Inflammatory macrophage (primary cell): ENCODE results near the gene CCDC187.
"Not testable (repeated sequence)": the region's sequence is repeated elsewhere in the genome, so short reads cannot be mapped to it uniquely, and the experiment has no call there.

Source experiments
- DNase-seq, 2 donors: peaks; one replicate each; pipeline ENCODE4 v3.0.0-alpha.2; 2020 to 2022

The CCDC187 gene

DNA sequence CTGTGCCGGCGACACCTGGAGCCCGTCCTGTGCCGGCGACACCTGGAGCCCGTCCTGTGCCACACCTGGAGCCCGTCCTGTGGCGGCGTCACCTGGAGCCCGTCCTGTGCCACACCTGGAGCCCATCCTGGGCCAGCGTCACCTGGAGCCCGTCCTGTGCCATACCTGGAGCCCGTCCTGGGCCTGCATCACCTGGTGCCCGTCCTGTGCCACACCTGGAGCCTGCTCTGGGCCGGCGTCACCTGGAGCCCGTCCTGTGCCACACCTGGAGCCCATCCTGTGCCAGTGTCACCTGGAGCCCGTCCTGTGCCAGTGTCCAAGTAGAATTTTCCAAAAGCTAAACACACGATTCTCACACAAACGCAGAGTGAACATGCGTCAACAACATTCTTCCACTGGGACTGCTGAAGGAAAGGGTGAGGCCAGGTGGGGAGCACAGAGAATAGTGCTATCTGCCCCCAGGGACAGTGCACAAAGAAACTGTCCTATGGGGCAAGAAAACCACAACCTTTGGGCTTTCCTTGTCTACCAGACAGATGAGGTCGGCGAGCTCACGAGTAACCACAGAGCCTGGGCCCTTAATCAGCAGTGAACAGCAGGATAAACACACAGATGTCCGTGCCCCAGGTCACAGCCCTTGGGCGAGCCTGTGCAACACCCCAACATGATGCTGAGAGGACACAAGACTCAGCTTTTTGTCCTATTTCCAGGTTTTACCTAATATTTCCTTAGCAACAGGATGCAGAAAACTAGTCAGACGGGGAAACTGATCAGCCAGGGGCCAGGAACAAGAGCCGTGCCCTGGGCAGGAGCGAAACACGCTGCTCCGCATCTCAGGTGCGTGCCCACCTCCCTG is 66.2 kb downstream of the CCDC187 start:
- DNase-seq: no peak

DNA sequence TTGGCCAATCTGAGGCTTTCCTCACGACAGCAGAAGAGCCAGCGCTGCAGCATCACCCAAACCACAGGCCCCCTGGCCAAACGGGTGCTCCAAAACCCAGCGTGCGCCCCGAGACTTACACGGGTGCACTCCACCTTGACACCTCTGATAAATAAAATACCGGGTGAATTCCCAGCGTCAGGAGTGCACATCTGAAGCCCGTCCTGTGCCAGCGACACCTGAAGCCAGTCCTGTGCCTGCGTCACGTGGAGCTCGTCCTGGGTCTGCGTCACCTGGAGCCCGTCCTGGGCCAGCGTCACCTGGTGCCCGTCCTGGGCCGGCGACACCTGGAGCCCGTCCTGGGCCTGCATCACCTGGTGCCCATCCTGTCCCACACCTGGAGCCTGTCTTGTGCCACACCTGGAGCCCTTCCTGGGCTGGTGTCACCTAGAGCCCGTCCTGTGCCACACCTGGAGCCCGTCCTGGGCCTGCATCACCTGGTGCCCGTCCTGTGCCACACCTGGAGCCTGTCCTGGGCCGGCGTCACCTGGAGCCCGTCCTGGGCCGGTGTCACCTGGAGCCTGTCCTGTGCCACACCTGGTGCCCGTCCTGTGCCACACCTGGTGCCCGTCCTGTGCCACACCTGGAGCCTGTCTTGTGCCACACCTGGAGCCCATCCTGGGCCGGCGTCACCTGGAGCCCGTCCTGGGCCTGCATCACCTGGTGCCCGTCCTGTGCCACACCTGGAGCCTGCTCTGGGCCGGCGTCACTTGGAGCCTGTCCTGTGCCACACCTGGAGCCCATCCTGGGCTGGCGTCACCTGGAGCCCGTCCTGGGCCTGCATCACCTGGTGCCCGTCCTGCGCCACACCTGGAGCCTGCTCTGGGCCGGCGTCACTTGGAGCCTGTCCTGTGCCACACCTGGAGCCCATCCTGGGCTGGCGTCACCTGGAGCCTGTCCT is 67.2 kb downstream of the CCDC187 start:
- DNase-seq: not testable (repeated sequence)

DNA sequence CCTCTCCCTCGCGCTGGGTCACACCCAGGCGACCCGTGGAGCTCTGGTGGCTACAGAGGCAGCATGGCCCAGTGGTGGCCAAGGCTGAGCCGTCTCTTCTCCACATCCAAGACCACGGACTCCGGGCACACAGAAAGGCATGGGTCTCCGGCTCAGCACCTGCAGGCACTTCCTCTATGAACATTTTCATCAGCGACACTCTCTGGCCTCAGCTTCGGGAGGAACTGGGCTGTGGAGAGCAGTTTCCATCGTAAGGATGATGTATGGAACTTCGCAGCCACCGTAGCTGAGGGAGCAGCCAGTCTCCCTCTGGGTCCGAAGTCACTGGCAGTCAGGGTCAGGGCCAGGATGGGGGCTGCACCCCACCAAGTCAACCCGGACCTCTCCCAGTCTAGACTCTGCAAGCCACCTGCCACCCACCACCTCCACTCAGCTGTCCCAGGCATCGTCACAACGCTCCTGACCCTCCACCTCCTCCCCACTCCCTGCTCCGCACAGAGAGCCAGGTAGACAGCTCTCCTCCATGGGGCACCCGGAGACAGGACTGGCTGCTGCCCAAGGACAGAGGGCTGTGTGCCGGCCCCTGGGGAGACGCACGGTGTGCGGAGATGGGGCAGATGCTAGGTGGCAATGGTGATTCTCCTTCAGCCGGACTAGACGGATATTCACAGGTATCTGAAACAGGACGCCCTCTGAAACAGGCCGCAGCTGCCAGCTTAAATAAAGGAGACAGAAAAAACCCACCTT is 68.0 kb downstream of the CCDC187 start:
- DNase-seq: no peak

GRCh38 chr9:136235171-136235570 is 68.7 kb downstream of the CCDC187 start:
- DNase-seq: no peak

DNA sequence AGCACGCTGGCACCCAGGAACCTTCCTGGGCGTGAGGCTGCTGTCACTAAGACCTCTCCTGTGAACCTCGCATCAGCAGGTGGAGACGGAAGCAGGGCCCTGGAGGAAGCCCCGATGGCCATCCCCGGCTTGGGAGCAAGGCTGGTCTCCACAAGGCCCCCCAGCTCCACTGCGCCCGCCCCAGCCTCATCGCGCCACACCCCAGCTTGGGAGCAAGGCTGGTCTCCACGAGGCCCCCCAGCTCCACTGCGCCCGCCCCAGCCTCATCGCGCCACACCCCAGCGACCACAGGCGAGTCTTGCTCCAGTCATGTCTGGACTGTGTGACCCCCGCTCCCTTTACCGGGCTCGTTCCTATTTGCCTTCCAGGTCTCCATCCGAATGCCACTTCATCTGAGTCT is 69.3 kb downstream of the CCDC187 start:
- no peak for DNase-seq

GRCh38 chr9:136233868-136234267 is 70.0 kb downstream of the CCDC187 start:
- no peak for DNase-seq

DNA sequence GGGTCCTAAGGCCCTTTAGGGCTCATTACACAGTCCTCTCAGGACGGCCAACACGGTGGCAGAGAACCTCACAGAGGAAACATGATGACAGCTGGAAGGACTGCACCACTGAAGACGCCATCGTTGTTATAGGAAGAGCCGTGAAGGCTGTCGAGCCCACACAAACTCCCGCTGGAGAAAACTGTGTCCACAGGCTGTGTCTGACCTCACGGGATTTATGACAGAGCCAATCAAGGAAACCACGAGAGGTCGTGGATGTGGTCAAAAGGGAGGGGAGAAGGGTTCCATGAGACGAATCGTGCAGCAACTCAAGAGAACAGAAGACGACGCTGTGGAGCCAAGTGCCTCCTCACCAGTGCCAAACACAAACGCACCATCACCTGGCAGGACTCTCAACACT is 70.5 kb downstream of the CCDC187 start:
- DNase-seq: no peak

DNA sequence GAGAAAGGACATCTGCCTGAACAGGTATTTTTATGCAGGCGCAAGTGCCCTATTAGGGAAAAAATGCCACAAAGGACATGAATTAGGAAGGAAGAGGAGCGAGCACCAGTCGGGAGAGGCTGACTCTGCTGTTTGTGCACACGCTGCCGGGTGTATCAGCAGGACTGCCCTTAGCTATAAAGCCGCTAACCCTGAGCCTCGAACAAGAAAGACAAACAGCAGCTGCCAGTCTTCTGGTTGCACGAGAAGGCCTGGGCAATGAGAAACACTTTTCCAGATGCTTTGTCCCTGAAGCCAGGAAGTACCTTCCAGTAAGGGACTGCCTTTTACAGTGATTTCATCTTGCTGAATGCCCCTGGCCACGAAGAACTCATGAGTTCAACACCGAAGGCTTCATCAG is 70.9 kb downstream of the CCDC187 start:
- no peak for DNase-seq

- DNase-seq: peak; percentile 77 to 81
Observed at GRCh38 chr9:136231478-136232297, 72.2 kb downstream of the CCDC187 start.

- no peak for DNase-seq
Observed at GRCh38 chr9:136230773-136231172, 73.1 kb downstream of the CCDC187 start.

DNA sequence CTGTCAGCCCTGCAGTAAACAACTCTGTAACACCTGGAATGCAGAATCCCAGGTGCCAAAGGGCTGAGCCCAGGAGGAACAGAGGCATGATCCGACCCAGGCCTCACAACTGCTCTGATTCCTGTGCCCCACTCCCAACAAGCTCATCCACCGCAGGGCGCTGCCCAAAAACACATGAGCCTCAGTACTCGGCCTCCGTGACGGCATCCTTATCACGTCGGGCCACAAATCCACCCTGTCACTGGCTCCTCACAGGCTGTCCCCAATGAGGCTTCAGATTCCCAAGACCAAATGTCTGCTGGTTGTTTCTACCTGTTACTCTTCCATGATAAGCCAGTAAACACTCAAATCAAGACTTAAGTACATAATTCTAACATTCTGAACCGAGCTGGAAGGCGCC is 73.5 kb downstream of the CCDC187 start:
- DNase-seq: no peak

GRCh38 chr9:136229096-136230065 is 74.5 kb downstream of the CCDC187 start:
- DNase-seq: no peak

DNA sequence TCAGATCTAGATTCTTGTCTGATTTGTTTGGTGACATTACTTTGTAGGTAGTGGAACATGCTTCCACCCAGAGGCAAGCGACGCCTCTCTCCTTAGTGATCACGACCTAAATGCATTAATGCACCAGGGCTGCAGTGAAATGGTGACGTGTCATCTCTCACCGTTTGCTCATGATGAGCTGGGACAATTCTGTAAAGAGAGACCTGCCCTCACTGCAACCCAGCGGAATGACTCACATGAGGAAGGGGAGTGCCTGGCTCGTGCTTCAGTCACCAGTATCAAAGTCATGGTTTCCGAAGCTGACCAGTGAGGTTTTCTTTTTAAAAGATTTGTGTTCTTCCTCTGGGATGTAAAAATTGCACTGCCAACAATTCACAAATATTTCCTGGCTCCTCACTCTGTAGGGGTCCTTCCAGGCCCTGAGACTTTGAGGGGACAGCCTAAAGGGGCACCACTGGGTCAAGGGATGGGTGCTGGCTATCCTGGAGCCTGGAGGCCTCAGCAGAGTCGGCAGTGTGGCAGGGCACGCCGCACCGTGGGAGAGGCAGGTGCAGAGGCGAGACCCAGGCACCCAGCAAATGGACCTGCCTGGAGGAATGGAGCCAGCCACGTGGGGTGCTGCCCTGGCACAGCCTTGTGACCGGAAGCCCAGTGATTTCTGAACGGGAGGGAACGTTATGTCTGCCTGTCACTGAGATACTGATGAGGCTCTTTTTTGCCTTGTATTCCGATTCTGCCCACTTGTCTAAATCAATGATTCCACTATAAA is 75.6 kb downstream of the CCDC187 start:
- DNase-seq: no peak

- DNase-seq: no peak
Observed at GRCh38 chr9:136226680-136227407, 77.0 kb downstream of the CCDC187 start.

DNA sequence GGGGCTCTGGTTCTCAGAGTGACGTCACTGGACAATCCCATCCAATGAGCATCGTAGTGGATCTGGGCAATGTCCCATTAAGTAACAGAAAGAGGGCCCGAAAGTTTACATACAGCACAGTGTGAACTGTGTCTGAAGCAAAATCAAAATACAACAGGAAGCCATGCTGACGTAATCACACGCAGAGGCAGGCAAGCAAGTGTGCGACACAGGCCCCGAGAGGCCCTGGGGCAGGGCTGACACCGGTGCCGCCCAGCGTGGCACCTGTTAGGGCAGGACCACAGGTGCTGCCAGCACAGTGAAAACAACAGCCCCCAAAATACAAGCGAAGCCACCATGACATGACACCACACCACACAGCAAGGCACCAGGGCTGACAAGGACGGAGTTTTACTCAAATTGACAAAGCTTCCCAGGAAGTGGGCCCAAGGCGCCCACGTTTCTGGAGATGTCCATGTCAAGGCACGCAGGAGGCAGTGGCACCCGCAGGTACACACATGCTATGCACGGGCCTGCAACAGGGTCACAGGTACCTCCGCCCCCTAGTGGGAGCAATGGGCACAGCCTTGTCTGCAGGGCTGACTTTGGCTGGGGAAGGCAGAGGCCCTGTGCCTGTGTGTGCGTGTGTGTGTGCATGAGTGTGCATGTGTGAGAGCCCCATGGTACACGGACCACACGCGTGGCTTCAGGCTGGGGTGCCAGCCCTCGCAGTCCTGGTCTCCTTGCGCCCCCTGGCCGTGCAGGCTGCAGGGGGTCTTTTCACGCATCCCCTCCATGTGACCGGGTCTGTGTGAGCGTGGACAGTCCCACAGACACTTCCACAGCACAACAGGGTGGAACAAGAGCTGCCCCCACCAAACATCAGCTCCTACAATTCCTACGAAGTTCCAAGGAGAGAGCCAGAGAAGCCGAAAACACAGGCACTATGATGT is 77.9 kb downstream of the CCDC187 start:
- peak; percentile 28 to 42 for DNase-seq

- no peak for DNase-seq
Observed at GRCh38 chr9:136225366-136225747, 78.5 kb downstream of the CCDC187 start.

GRCh38 chr9:136223871-136224640 is 79.8 kb downstream of the CCDC187 start:
- DNase-seq: no peak
